Measurements from ENCODE around the gene GPR153. TPM values are rescaled to one million over a fixed set of nuclear protein-coding genes. Genes with fewer than 3 reads are reported as not detected.
A peak's percentile ranks its signal among the peaks of the same experiment; 100 is the strongest.

GPR153 gene
- total and polyA plus RNA-seq, 2 donors from 2014 or later = 1.1 to 8.6 TPM

- TF ChIP-seq CTCF (IDR thresholded peaks at IDR 0.05; ENCODE audit: borderline replicate concordance, extremely low read depth, insufficient read depth) = no peak
- DNase-seq (no peak), FAIRE-seq (no peak)
- H3K36me3 ChIP-seq (ENCODE audit: control insufficient read depth in 2 of 3, insufficient read depth in 3 of 3, low read length in 3 of 3) = peaks cover 2 to 17% (median 3%) of the 10 kb centered on the region in 3 donors
- peak overlapping the region in 1 of 2 donors; percentile 77 for H3K27ac ChIP-seq (ENCODE audit: low read depth in 2 of 2, low read length in 2 of 2)
- H3K27me3 ChIP-seq (ENCODE audit: control insufficient read depth, insufficient read depth, low read length) = no peaks in the 10 kb centered on the region
- intact Hi-C loops (cut with DNase I) = no loop called here
- peak overlapping the region; percentile 90 to 95 (median 91) for H3K4me3 ChIP-seq (ENCODE audit: low read length in 3 of 3)
- H3K9me3 ChIP-seq (ENCODE audit: control insufficient read depth in 2 of 3, insufficient read depth in 1 of 3, low read length in 3 of 3) = no peaks in the 10 kb centered on the region
- peak overlapping the region; percentile 74 to 92 (median 88) for H3K9ac ChIP-seq (ENCODE audit: low read length in 3 of 3)
- peaks cover 0 to 14% (median 10%) of the 10 kb centered on the region in 3 donors for H3K4me1 ChIP-seq (ENCODE audit: control insufficient read depth in 2 of 3, insufficient read depth in 2 of 3, low read depth in 1 of 3, low read length in 3 of 3)
These were observed 62.1 kb downstream of the GPR153 start for GRCh38 chr1:6198646-6199297.

GRCh38 chr1:6197746-6198427, 63.0 kb downstream of the GPR153 start:
- intact Hi-C loops (cut with DNase I) = no loop called here
- Histone ChIP-seq H3K4me1 (ENCODE audit: control insufficient read depth in 2 of 3, insufficient read depth in 2 of 3, low read depth in 1 of 3, low read length in 3 of 3) (peaks cover 0 to 14% (median 10%) of the 10 kb centered on the region in 3 donors), H3K27ac (ENCODE audit: low read depth in 2 of 2, low read length in 2 of 2) (no peak overlapping the region), H3K9me3 (ENCODE audit: control insufficient read depth in 2 of 3, insufficient read depth in 1 of 3, low read length in 3 of 3) (no peaks in the 10 kb centered on the region), H3K36me3 (ENCODE audit: control insufficient read depth in 2 of 3, insufficient read depth in 3 of 3, low read length in 3 of 3) (peaks cover 2 to 21% (median 3%) of the 10 kb centered on the region in 3 donors), H3K9ac (ENCODE audit: low read length in 3 of 3) (peak overlapping the region; percentile 12 to 92 (median 74)), H3K27me3 (ENCODE audit: control insufficient read depth, insufficient read depth, low read length) (no peaks in the 10 kb centered on the region), H3K4me3 (ENCODE audit: low read length in 3 of 3) (peak overlapping the region; percentile 90 to 95 (median 91))
- no peak for TF ChIP-seq CTCF (IDR thresholded peaks at IDR 0.05; ENCODE audit: borderline replicate concordance, extremely low read depth, insufficient read depth)
- FAIRE-seq (no peak), DNase-seq (peak in 1 of 5 donors; percentile 1)

Other genes starting within 250 kb of the GPR153 start
- gene KCNAB2, start 215.2 kb downstream of the GPR153 start, total RNA-seq = 28.1 TPM
- 19.6 TPM for gene KCNAB2, start 215.2 kb downstream of the GPR153 start, polyA plus RNA-seq (ENCODE audit: insufficient read depth, low read depth, low replicate concordance)
- 0.85 TPM for gene CHD5, start 80.8 kb downstream of the GPR153 start, total RNA-seq
- gene CHD5, start 80.8 kb downstream of the GPR153 start, polyA plus RNA-seq (ENCODE audit: insufficient read depth, low read depth, low replicate concordance) = 0.54 TPM
- gene RPL22, start 61.5 kb downstream of the GPR153 start, total RNA-seq = 377 TPM
- 605 TPM for gene RPL22, start 61.5 kb downstream of the GPR153 start, polyA plus RNA-seq (ENCODE audit: insufficient read depth, low read depth, low replicate concordance)
- gene RNF207, start 55.0 kb downstream of the GPR153 start, total RNA-seq = 43.6 TPM
- 7.7 TPM for gene RNF207, start 55.0 kb downstream of the GPR153 start, polyA plus RNA-seq (ENCODE audit: insufficient read depth, low read depth, low replicate concordance)
- 73.0 TPM for gene ICMT, start 25.1 kb downstream of the GPR153 start, total RNA-seq
- 43.4 TPM for gene ICMT, start 25.1 kb downstream of the GPR153 start, polyA plus RNA-seq (ENCODE audit: insufficient read depth, low read depth, low replicate concordance)
- not detected for gene HES3, start 16.9 kb downstream of the GPR153 start, total RNA-seq
- gene HES3, start 16.9 kb downstream of the GPR153 start, polyA plus RNA-seq (ENCODE audit: insufficient read depth, low read depth, low replicate concordance) = not detected
- gene ACOT7, start 132.7 kb upstream of the GPR153 start, total RNA-seq = 23.0 TPM
- gene ACOT7, start 132.7 kb upstream of the GPR153 start, polyA plus RNA-seq (ENCODE audit: insufficient read depth, low read depth, low replicate concordance) = 135 TPM
- gene HES2, start 158.8 kb upstream of the GPR153 start, total RNA-seq = 1.3 TPM
- 1.6 TPM for gene HES2, start 158.8 kb upstream of the GPR153 start, polyA plus RNA-seq (ENCODE audit: insufficient read depth, low read depth, low replicate concordance)
- 14.2 TPM for gene ESPN, start 163.7 kb upstream of the GPR153 start, total RNA-seq
- gene ESPN, start 163.7 kb upstream of the GPR153 start, polyA plus RNA-seq (ENCODE audit: insufficient read depth, low read depth, low replicate concordance) = 112 TPM
- gene TNFRSF25, start 205.1 kb upstream of the GPR153 start, total RNA-seq = 13.8 TPM
- gene TNFRSF25, start 205.1 kb upstream of the GPR153 start, polyA plus RNA-seq (ENCODE audit: insufficient read depth, low read depth, low replicate concordance) = 7.6 TPM
- gene PLEKHG5, start 230.6 kb upstream of the GPR153 start, total RNA-seq = 14.0 TPM
- gene PLEKHG5, start 230.6 kb upstream of the GPR153 start, polyA plus RNA-seq (ENCODE audit: insufficient read depth, low read depth, low replicate concordance) = 4.4 TPM